Natural killer cell (primary cell): ENCODE results near the gene GPR26. TPM values are rescaled to one million over a fixed set of nuclear protein-coding genes. Genes with fewer than 3 reads are reported as not detected.

ENCODE experiments used
- ATAC-seq, 3 donors: fragments of 150-1000 bp in 2 of 3; fragments of 200-7000 bp in 1 of 3; cut with Tn5 transposase; 1 replicate in 1 of 3; 2 replicates in 2 of 3; pipeline ENCODE4 v1.10.0; 2021; ENCODE audit warnings: mild to moderate bottlenecking in 2 of 3, moderate library complexity in 2 of 3
- DNase-seq, 2 donors: peaks; one replicate each; pipeline versions ENCODE4 v3.0.0 to v3.0.0-alpha.2; 2013 to 2021; ENCODE audit warnings: mixed read lengths in 1 of 2
- H3K27ac ChIP-seq: one replicate; pipeline ENCODE4 v1.5.1; 2013; ENCODE audit warnings: mild to moderate bottlenecking, low read length
- H3K27me3 ChIP-seq: one replicate; pipeline ENCODE4 v1.6.1; 2013; ENCODE audit warnings: low read length; ENCODE audit not compliant: control insufficient read depth, insufficient read depth
- H3K36me3 ChIP-seq: one replicate; pipeline ENCODE4 v1.6.1; 2013; ENCODE audit warnings: low read length; ENCODE audit not compliant: control insufficient read depth, insufficient read depth
- H3K4me1 ChIP-seq: one replicate; pipeline ENCODE4 v1.6.1; 2013; ENCODE audit warnings: low read length; ENCODE audit not compliant: control insufficient read depth, insufficient read depth
- H3K4me3 ChIP-seq: one replicate; pipeline ENCODE4 v1.5.1; 2013; ENCODE audit warnings: low read length
- H3K9me3 ChIP-seq: one replicate; pipeline ENCODE4 v1.6.1; 2013; ENCODE audit warnings: low read length; ENCODE audit not compliant: control insufficient read depth, insufficient read depth
- H3K27ac Mint-ChIP-seq, 2 donors: one replicate each; pipeline ENCODE4 v1.8.0; 2022; ENCODE audit warnings: mild to moderate bottlenecking in 2 of 2, mixed read lengths in 2 of 2, moderate library complexity in 1 of 2
- H3K27me3 Mint-ChIP-seq, 2 donors: one replicate each; pipeline ENCODE4 v1.8.0; 2022; ENCODE audit warnings: low read depth in 2 of 2, mixed read lengths in 2 of 2
- H3K36me3 Mint-ChIP-seq: one replicate; pipeline ENCODE4 v1.8.0; 2022; ENCODE audit warnings: mixed read lengths
- H3K4me1 Mint-ChIP-seq, 2 donors: one replicate each; pipeline ENCODE4 v1.8.0; 2022; ENCODE audit warnings: mixed read lengths in 2 of 2
- H3K4me3 Mint-ChIP-seq: one replicate; pipeline ENCODE4 v1.8.0; 2022; ENCODE audit warnings: mild to moderate bottlenecking, moderate library complexity, mixed read lengths
- H3K9me3 Mint-ChIP-seq, 2 donors: one replicate each; pipeline ENCODE4 v1.8.0; 2022; ENCODE audit warnings: mixed read lengths in 2 of 2
- CTCF ChIP-seq: fragments of 200-600 bp; IDR thresholded peaks from one replicate; pipeline ENCODE4 v1.8.0; 2022; ENCODE audit warnings: antibody characterized with exemption
- WGBS: methylation state at CpG from one replicate; pipeline ENCODE4 v1.1.7; 2013; ENCODE audit warnings: missing lambda C conversion rate; ENCODE audit not compliant: insufficient coverage; 5-methylcytosine and 5-hydroxymethylcytosine counted together
- intact Hi-C: fragments of 100-400 bp; cut with micrococcal nuclease; formaldehyde crosslinking; loops from one replicate; pipeline ENCODE4 v1.14.2; 2022
- total RNA-seq, 4 donors: library from RNA; stranded (reverse); fragments of 120-200 nt in 1 of 4; gene quantifications; one replicate each; pipeline versions ENCODE4 v1.2.3 to v1.2.4, GENCODE V29; 2013 to 2022

GPR26 gene
- total RNA-seq, 3 donors from 2014 or later (not counting 1 experiment from before 2014, with no cell fraction given), result not detected

- intact Hi-C loops, result no loop called here
- TF ChIP-seq CTCF, result no peak
- Mint-ChIP-seq H3K27me3 (peaks cover 14 to 27% of the 10 kb centered on the region in 2 donors), H3K27ac (no peak overlapping the region), H3K4me1 (no peaks in the 10 kb centered on the region), H3K9me3 (no peaks in the 10 kb centered on the region), H3K36me3 (no peaks in the 10 kb centered on the region), H3K4me3 (no peak overlapping the region)
- no peak for DNase-seq
- 86% methylated on average over 8 of the region's 8 CpGs for WGBS
- no peak for ATAC-seq
- Histone ChIP-seq H3K27ac (no peak overlapping the region), H3K4me1 (no peaks in the 10 kb centered on the region), H3K9me3 (no peaks in the 10 kb centered on the region), H3K36me3 (no peaks in the 10 kb centered on the region), H3K27me3 (no peaks in the 10 kb centered on the region), H3K4me3 (no peak overlapping the region)
These were observed 37.9 kb downstream of the GPR26 start for GRCh38 chr10:123704076-123704475.

GRCh38 chr10:123704812-123705211 is 38.7 kb downstream of the GPR26 start:
- H3K27ac ChIP-seq, result no peak overlapping the region
- intact Hi-C loops, result no loop called here
- no peaks in the 10 kb centered on the region for H3K4me1 ChIP-seq
- DNase-seq (no peak), ATAC-seq (no peak)
- no peak for TF ChIP-seq CTCF
- Mint-ChIP-seq H3K36me3 (no peaks in the 10 kb centered on the region), H3K27ac (no peak overlapping the region), H3K9me3 (no peaks in the 10 kb centered on the region), H3K4me3 (no peak overlapping the region), H3K27me3 (peaks cover 14 to 21% of the 10 kb centered on the region in 2 donors), H3K4me1 (no peaks in the 10 kb centered on the region)
- no peaks in the 10 kb centered on the region for H3K27me3 ChIP-seq
- 10% methylated on average over 6 of the region's 6 CpGs for WGBS
- H3K36me3 ChIP-seq, result no peaks in the 10 kb centered on the region
- no peaks in the 10 kb centered on the region for H3K9me3 ChIP-seq
- H3K4me3 ChIP-seq, result no peak overlapping the region

GRCh38 chr10:123706236-123706635 is 40.1 kb downstream of the GPR26 start:
- Histone ChIP-seq H3K4me3 (no peak overlapping the region), H3K4me1 (no peaks in the 10 kb centered on the region), H3K36me3 (no peaks in the 10 kb centered on the region), H3K27ac (no peak overlapping the region), H3K27me3 (no peaks in the 10 kb centered on the region), H3K9me3 (no peaks in the 10 kb centered on the region)
- H3K36me3 Mint-ChIP-seq, result no peaks in the 10 kb centered on the region
- TF ChIP-seq CTCF, result no peak
- H3K27me3 Mint-ChIP-seq, result peaks cover 14 to 20% of the 10 kb centered on the region in 2 donors
- WGBS, result 64% methylated on average over 4 of the region's 4 CpGs
- intact Hi-C loops, result no loop called here
- H3K4me3 Mint-ChIP-seq, result no peak overlapping the region
- H3K4me1 Mint-ChIP-seq, result no peaks in the 10 kb centered on the region
- no peaks in the 10 kb centered on the region for H3K9me3 Mint-ChIP-seq
- DNase-seq (no peak), ATAC-seq (no peak)
- H3K27ac Mint-ChIP-seq, result no peak overlapping the region

- no peaks in the 10 kb centered on the region for H3K9me3 Mint-ChIP-seq
- Histone ChIP-seq H3K36me3 (no peaks in the 10 kb centered on the region), H3K27ac (no peak overlapping the region), H3K4me3 (no peak overlapping the region), H3K9me3 (no peaks in the 10 kb centered on the region), H3K4me1 (no peaks in the 10 kb centered on the region), H3K27me3 (no peaks in the 10 kb centered on the region)
- H3K36me3 Mint-ChIP-seq, result no peaks in the 10 kb centered on the region
- intact Hi-C loops, result no loop called here
- ATAC-seq (no peak), DNase-seq (no peak)
- WGBS, result 61% methylated on average over 2 of the region's 2 CpGs
- H3K4me3 Mint-ChIP-seq, result no peak overlapping the region
- H3K27ac Mint-ChIP-seq, result no peak overlapping the region
- no peaks in the 10 kb centered on the region for H3K4me1 Mint-ChIP-seq
- H3K27me3 Mint-ChIP-seq, result peaks cover 9 to 10% of the 10 kb centered on the region in 2 donors
- TF ChIP-seq CTCF, result no peak
These were observed 49.4 kb downstream of the GPR26 start for GRCh38 chr10:123715546-123715945.
